Mesendoderm (in vitro differentiated cells): Measurements from ENCODE around the gene PELI3.
"Not testable (repeated sequence)": the region's sequence is repeated elsewhere in the genome, so short reads cannot be mapped to it uniquely, and the experiment has no call there.

Experiments used
- DNase-seq: peaks from one replicate; pipeline ENCODE4 v3.0.0; 2013
- H2AK5ac ChIP-seq: 2 replicates; pipeline ENCODE4 v1.6.1; 2013; ENCODE audit warnings: low read length, inconsistent platforms
- H2BK120ac ChIP-seq: 2 replicates; pipeline ENCODE4 v1.6.1; 2013; ENCODE audit warnings: low read depth, mild to moderate bottlenecking, low read length, moderate library complexity, mixed read lengths
- H2BK15ac ChIP-seq: replicated peaks from 2 replicates; pipeline ENCODE4 v1.6.1; 2013; ENCODE audit warnings: low read depth, mild to moderate bottlenecking, moderate library complexity
- H2BK5ac ChIP-seq: 2 replicates; pipeline ENCODE4 v1.6.1; 2013; ENCODE audit warnings: low read length, inconsistent platforms
- H3K18ac ChIP-seq: 2 replicates; pipeline ENCODE4 v1.6.1; 2013; ENCODE audit warnings: mild to moderate bottlenecking, low read length, mixed read lengths
- H3K23ac ChIP-seq: one replicate; pipeline ENCODE4 v1.6.1; 2013; ENCODE audit warnings: low read length
- H3K27ac ChIP-seq: 2 replicates; pipeline ENCODE4 v1.5.1; 2013; ENCODE audit warnings: low read depth, mild to moderate bottlenecking, inconsistent platforms, low read length, moderate library complexity
- H3K27me3 ChIP-seq: 2 replicates; pipeline ENCODE4 v1.6.1; 2013; ENCODE audit warnings: low read length, control low read depth, mild to moderate bottlenecking, inconsistent platforms; ENCODE audit not compliant: insufficient read depth, poor library complexity
- H3K36me3 ChIP-seq: 2 replicates; pipeline ENCODE4 v1.6.1; 2013; ENCODE audit warnings: low read length, inconsistent platforms; ENCODE audit not compliant: control insufficient read depth, insufficient read depth
- H3K4ac ChIP-seq: one replicate; pipeline ENCODE4 v1.6.1; 2013; ENCODE audit warnings: low read depth, mild to moderate bottlenecking, low read length, moderate library complexity
- H3K4me1 ChIP-seq: 2 replicates; pipeline ENCODE4 v1.6.1; 2013; ENCODE audit warnings: low read depth, low read length, inconsistent platforms; ENCODE audit not compliant: control insufficient read depth
- H3K4me2 ChIP-seq: 2 replicates; pipeline ENCODE4 v1.6.1; 2013; ENCODE audit warnings: low read length
- H3K4me3 ChIP-seq: 2 replicates; pipeline ENCODE4 v1.5.1; 2013; ENCODE audit warnings: mild to moderate bottlenecking, low read length
- H3K56ac ChIP-seq: one replicate; pipeline ENCODE4 v1.6.1; 2013; ENCODE audit warnings: low read length
- H3K79me1 ChIP-seq: 2 replicates; pipeline ENCODE4 v1.6.1; 2013; ENCODE audit warnings: low read length, inconsistent platforms
- H3K79me2 ChIP-seq: 2 replicates; pipeline ENCODE4 v1.6.1; 2013; ENCODE audit warnings: mild to moderate bottlenecking, low read length; ENCODE audit not compliant: control insufficient read depth, insufficient read depth
- H3K9ac ChIP-seq: 2 replicates; pipeline ENCODE4 v1.6.1; 2013; ENCODE audit warnings: low read length, inconsistent platforms
- H4K5ac ChIP-seq: one replicate; pipeline ENCODE4 v1.6.1; 2013; ENCODE audit warnings: low read length
- H4K8ac ChIP-seq: one replicate; pipeline ENCODE4 v1.6.1; 2013; ENCODE audit warnings: low read depth, mild to moderate bottlenecking, control low read depth, low read length, moderate library complexity
- WGBS: extraction: QIAGEN DNeasy Blood & Tissue Kit; methylation state at CpG from one replicate; pipeline ENCODE4 v1.1.7; 2013; ENCODE audit warnings: low lambda C conversion rate, missing lambda C conversion rate; ENCODE audit not compliant: insufficient coverage; ENCODE audit errors: extremely low coverage; 5-methylcytosine and 5-hydroxymethylcytosine counted together

PELI3 gene

DNA sequence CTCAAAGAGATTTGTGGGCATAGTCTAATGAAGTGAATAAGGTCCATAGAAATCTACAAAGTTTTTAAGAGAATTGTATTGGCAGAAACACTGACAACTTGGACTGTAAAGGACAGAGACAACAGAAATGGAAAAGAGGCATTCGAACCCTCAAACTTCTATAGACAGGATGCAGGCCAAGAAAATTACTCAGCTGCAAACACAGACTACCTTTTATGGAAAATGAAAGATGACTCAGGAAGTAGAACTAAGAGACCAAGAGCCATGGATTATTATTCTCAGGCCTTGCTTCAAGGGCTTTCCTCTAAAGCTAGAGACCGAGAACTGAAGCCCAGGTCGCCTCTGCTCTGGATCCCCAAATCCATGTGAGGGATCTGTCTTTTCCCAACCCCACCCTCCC is 3.8 kb upstream of the PELI3 start:
- no peak overlapping the region for H3K56ac ChIP-seq
- no CpG with 5 or more reads among the region's 3 CpGs for WGBS
- peaks cover 6% of the 10 kb centered on the region for H3K4me1 ChIP-seq
- no peak overlapping the region for H4K8ac ChIP-seq
- no peaks in the 10 kb centered on the region for H3K27me3 ChIP-seq
- H3K9ac ChIP-seq = no peak overlapping the region
- no peak overlapping the region for H3K4me2 ChIP-seq
- H2BK5ac ChIP-seq = no peak overlapping the region
- DNase-seq = no peak
- no peaks in the 10 kb centered on the region for H3K36me3 ChIP-seq
- no peak overlapping the region for H2BK15ac ChIP-seq
- H3K79me2 ChIP-seq = no peaks in the 10 kb centered on the region
- no peaks in the 10 kb centered on the region for H3K79me1 ChIP-seq
- no peak overlapping the region for H3K4ac ChIP-seq
- H3K18ac ChIP-seq = no peak overlapping the region
- H3K27ac ChIP-seq = no peak overlapping the region
- no peak overlapping the region for H2BK120ac ChIP-seq
- no peak overlapping the region for H4K5ac ChIP-seq
- no peak overlapping the region for H2AK5ac ChIP-seq
- H3K4me3 ChIP-seq = no peak overlapping the region
- no peak overlapping the region for H3K23ac ChIP-seq

DNA sequence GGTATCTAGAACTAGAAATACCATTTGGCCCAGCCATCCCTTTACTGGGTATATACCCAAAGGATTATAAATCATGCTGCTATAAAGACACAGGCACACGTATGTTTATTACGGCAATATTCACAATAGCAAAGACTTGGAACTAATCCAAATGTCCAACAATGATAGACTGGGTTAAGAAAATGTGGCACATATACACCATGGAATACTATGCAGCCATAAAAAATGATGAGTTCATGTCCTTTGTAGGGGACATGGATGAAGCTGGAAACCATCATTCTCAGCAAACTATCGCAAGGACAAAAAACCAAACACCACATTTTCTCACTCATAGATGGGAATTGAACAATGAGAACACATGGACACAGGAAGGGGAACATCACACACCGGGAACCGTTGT is 2.6 kb upstream of the PELI3 start:
- H3K27ac ChIP-seq, H4K5ac ChIP-seq, H3K56ac ChIP-seq, H2BK120ac ChIP-seq, H2BK15ac ChIP-seq, H2AK5ac ChIP-seq, H3K9ac ChIP-seq, H3K23ac ChIP-seq, H3K4ac ChIP-seq, H4K8ac ChIP-seq, H3K27me3 ChIP-seq, H3K4me2 ChIP-seq, H3K36me3 ChIP-seq, H2BK5ac ChIP-seq, H3K79me2 ChIP-seq, DNase-seq, H3K4me3 ChIP-seq, H3K18ac ChIP-seq, H3K4me1 ChIP-seq, H3K79me1 ChIP-seq: not testable (repeated sequence)
- no CpG with 5 or more reads among the region's 5 CpGs for WGBS

DNA sequence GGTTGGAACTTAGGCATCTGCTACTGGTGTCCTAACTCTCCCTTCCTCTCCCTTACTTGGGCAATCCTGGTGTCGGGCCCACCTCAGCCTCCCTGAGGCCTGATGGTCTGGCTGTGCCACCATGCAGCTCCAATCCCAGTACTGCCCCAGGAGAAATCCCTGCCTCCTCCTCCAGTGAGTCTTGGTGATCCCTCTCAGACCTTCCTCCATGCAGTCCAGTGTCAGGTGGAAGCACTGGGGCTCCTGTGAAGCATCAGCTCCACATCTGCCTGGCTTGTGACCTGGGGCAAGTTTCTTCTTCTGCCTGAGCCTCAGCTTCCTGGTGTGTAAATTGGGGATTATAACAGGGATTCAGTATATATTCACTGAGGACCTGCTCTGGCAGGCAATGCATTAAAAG is 1.8 kb upstream of the PELI3 start:
- no peak overlapping the region for H3K27ac ChIP-seq
- no peak for DNase-seq
- no CpG with 5 or more reads among the region's 1 CpG for WGBS
- no peaks in the 10 kb centered on the region for H3K79me1 ChIP-seq
- no peak overlapping the region for H3K9ac ChIP-seq
- no peak overlapping the region for H3K4me3 ChIP-seq
- no peak overlapping the region for H3K23ac ChIP-seq
- no peaks in the 10 kb centered on the region for H3K36me3 ChIP-seq
- H4K8ac ChIP-seq = no peak overlapping the region
- no peak overlapping the region for H3K56ac ChIP-seq
- H2BK120ac ChIP-seq = no peak overlapping the region
- no peak overlapping the region for H3K18ac ChIP-seq
- H2BK15ac ChIP-seq = no peak overlapping the region
- H3K4me2 ChIP-seq = no peak overlapping the region
- no peak overlapping the region for H2BK5ac ChIP-seq
- H3K79me2 ChIP-seq = no peaks in the 10 kb centered on the region
- peaks cover 8% of the 10 kb centered on the region for H3K4me1 ChIP-seq
- H3K27me3 ChIP-seq = no peaks in the 10 kb centered on the region
- no peak overlapping the region for H4K5ac ChIP-seq
- no peak overlapping the region for H3K4ac ChIP-seq
- no peak overlapping the region for H2AK5ac ChIP-seq

DNA sequence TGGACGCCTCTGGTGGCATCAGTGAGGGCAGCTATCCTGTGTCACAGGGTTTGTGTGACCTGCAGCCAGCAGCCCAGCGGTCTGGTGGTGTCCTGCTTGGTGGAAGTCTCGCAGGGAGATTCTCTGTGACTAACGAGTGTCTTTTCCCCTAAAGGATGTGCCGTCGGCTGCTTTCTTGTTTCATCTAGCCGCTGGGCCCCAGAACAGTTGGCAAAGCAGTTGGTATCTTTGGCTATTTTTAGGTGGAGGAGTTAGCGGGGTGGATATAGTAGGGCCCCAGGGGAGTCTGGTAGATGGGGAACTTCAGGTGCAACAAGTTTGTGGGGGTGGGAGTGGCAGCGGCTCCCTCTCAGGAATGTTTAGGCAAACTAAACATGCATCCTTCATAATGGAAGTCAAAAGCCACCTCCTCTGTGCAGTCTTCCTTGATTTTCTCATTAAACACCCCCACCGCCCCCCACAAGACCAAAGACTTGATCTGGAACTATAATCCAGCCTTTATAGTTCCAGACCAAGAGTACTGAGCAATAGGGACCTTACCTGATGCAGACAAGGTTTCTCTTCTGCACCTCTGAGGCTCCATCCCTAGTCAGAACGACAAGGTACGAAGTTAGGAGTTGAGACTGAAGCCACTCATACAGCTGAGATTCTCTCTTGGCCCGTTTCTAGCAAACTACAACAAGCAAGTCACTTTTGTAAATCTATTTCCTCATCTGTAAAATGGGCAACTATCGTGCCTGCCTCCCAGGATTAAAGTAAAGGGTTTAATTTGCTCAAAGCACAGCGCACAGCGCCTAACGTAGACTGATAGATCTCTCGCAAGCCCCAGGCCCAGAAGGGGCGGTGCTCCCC is 1.1 kb upstream of the PELI3 start:
- H3K27ac ChIP-seq = no peak overlapping the region
- no peak overlapping the region for H3K18ac ChIP-seq
- no peaks in the 10 kb centered on the region for H3K79me2 ChIP-seq
- no peak overlapping the region for H4K8ac ChIP-seq
- H2BK5ac ChIP-seq = no peak overlapping the region
- no CpG with 5 or more reads among the region's 19 CpGs for WGBS
- H3K36me3 ChIP-seq = no peaks in the 10 kb centered on the region
- peak overlapping the region; percentile 77 for H3K4me2 ChIP-seq
- H3K9ac ChIP-seq = peak overlapping the region; percentile 74
- no peak overlapping the region for H2BK120ac ChIP-seq
- peak overlapping the region; percentile 61 for H3K56ac ChIP-seq
- no peak overlapping the region for H4K5ac ChIP-seq
- DNase-seq = no peak
- H3K4me1 ChIP-seq = peaks cover 8% of the 10 kb centered on the region
- H3K27me3 ChIP-seq = no peaks in the 10 kb centered on the region
- no peak overlapping the region for H3K23ac ChIP-seq
- H3K4ac ChIP-seq = no peak overlapping the region
- no peak overlapping the region for H3K4me3 ChIP-seq
- no peak overlapping the region for H2AK5ac ChIP-seq
- no peaks in the 10 kb centered on the region for H3K79me1 ChIP-seq
- H2BK15ac ChIP-seq = no peak overlapping the region

DNA sequence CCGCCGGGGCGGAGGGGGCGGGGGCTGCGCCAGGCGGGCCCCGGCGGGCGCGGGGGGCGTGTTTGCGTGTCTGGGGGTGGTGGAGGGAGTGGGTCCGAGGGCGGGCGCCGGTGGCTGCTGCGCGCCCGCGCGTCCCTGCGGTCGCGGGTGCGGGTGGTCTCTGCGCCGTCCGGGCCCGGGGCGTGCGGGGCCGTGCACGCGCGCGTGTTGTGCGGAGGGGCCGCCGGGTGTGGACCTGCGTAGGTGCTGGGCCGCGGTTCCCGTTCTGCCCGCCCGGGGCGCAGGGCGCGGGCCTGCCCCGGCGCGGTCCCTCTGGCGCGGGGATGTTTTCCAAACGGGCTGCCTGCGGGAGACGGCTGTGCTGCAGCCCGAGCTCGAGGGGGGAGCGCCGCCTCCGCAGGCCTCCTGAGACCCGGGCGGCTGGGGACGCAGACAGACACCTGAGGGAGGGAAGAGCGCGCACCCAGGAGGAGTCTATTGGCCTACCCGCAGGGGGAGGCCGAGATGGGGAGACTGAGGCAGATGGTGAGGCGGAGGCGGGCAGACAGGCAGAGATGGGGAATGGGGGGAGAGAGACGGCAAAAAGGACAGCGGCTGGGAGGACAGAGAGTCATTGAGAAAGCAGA is 442 bp downstream of the PELI3 start:
- peak overlapping the region; percentile 85 for H3K56ac ChIP-seq
- H4K8ac ChIP-seq = no peak overlapping the region
- H2AK5ac ChIP-seq = no peak overlapping the region
- H3K27ac ChIP-seq = no peak overlapping the region
- H3K23ac ChIP-seq = no peak overlapping the region
- peaks cover 8% of the 10 kb centered on the region for H3K4me1 ChIP-seq
- H2BK5ac ChIP-seq = no peak overlapping the region
- peak overlapping the region; percentile 69 for H3K9ac ChIP-seq
- peak overlapping the region; percentile 84 for H3K4me2 ChIP-seq
- DNase-seq = peak; percentile 50
- no peaks in the 10 kb centered on the region for H3K36me3 ChIP-seq
- no peaks in the 10 kb centered on the region for H3K79me1 ChIP-seq
- no peak overlapping the region for H2BK15ac ChIP-seq
- no peak overlapping the region for H4K5ac ChIP-seq
- H3K4me3 ChIP-seq = peak overlapping the region; percentile 62
- H3K27me3 ChIP-seq = no peaks in the 10 kb centered on the region
- no CpG with 5 or more reads among the region's 72 CpGs for WGBS
- H3K18ac ChIP-seq = peak overlapping the region; percentile 15
- no peaks in the 10 kb centered on the region for H3K79me2 ChIP-seq
- H2BK120ac ChIP-seq = no peak overlapping the region
- H3K4ac ChIP-seq = peak overlapping the region; percentile 73
